Neural cell (in vitro differentiated cells): Measurements from ENCODE around the gene RALGPS1. TPM values are rescaled to one million over a fixed set of nuclear protein-coding genes. Genes with fewer than 3 reads are reported as not detected.

Experiments used
- H2AFZ ChIP-seq: fragments of 200-600, 300-800 bp; sonication (generic), shearing (Covaris generic); 2 replicates; pipeline ENCODE4 v1.6.0; 2014; ENCODE audit warnings: low read depth, mild to moderate bottlenecking, antibody characterized with exemption, low read length, moderate library complexity
- H3F3A ChIP-seq: fragments of 200-600 bp; shearing (Covaris generic); 2 replicates; pipeline ENCODE4 v1.6.1; 2016; ENCODE audit warnings: mild to moderate bottlenecking, moderate library complexity, mixed read lengths, antibody characterized with exemption, low read length; ENCODE audit not compliant: insufficient read depth, poor library complexity, severe bottlenecking
- H3K27ac ChIP-seq: fragments of 200-600, 300-800 bp; sonication (generic), shearing (Covaris generic); 2 replicates; pipeline ENCODE4 v1.5.1; 2014; ENCODE audit warnings: mild to moderate bottlenecking, low read length, moderate library complexity
- H3K27me3 ChIP-seq: fragments of 300-800, 200-600 bp; sonication (generic), shearing (Covaris generic); 2 replicates; pipeline ENCODE4 v1.6.0; 2014; ENCODE audit warnings: mild to moderate bottlenecking, low read depth, low read length, moderate library complexity; ENCODE audit not compliant: insufficient read depth
- H3K36me3 ChIP-seq: fragments of 300-800, 200-600 bp; sonication (generic), shearing (Covaris generic); 2 replicates; pipeline ENCODE4 v1.5.1; 2014; ENCODE audit warnings: mild to moderate bottlenecking, antibody characterized with exemption, low read length, moderate library complexity; ENCODE audit not compliant: insufficient read depth
- H3K4me2 ChIP-seq: fragments of 300-800, 200-600 bp; sonication (generic), shearing (Covaris generic); 2 replicates; pipeline ENCODE4 v1.6.0; 2014; ENCODE audit warnings: mild to moderate bottlenecking, low read length
- H3K4me3 ChIP-seq: fragments of 300-800, 200-600 bp; sonication (generic), shearing (Covaris generic); 2 replicates; pipeline ENCODE4 v1.5.1; 2014; ENCODE audit warnings: mild to moderate bottlenecking, low read length, moderate library complexity
- H3K79me2 ChIP-seq: fragments of 200-600 bp; shearing (Covaris generic); replicated peaks from 2 replicates; pipeline ENCODE4 v1.6.0; 2014; ENCODE audit warnings: mild to moderate bottlenecking, low read length, moderate library complexity; ENCODE audit not compliant: insufficient read depth
- H3K9ac ChIP-seq: fragments of 300-800, 200-600 bp; sonication (generic), shearing (Covaris generic); 2 replicates; pipeline ENCODE4 v1.6.1; 2016; ENCODE audit warnings: mild to moderate bottlenecking, low read length, mixed read lengths
- H3K9me2 ChIP-seq: fragments of 200-600 bp; shearing (Covaris generic); 2 replicates; pipeline ENCODE4 v1.6.1; 2016; ENCODE audit warnings: mild to moderate bottlenecking, low read length, mixed read lengths; ENCODE audit not compliant: insufficient read depth
- H3K9me3 ChIP-seq: fragments of 200-600, 300-800 bp; sonication (generic), shearing (Covaris generic); 2 replicates; pipeline ENCODE4 v1.6.1; 2016; ENCODE audit warnings: mild to moderate bottlenecking, mixed run types, low read length, moderate library complexity, mixed read lengths
- H4K20me1 ChIP-seq: fragments of 200-600 bp; shearing (Covaris generic); 2 replicates; pipeline ENCODE4 v1.6.1; 2016; ENCODE audit warnings: mild to moderate bottlenecking, mixed run types; ENCODE audit not compliant: insufficient read depth
- CTCF ChIP-seq: fragments of 450-650 bp; IDR thresholded peaks from 2 replicates; pipeline ENCODE4 v1.5.1; 2014; ENCODE audit warnings: antibody characterized with exemption, mild to moderate bottlenecking, moderate library complexity; ENCODE audit not compliant: poor library complexity, severe bottlenecking
- EP300 ChIP-seq: fragments of 450-650 bp; conservative IDR thresholded peaks from 2 replicates; pipeline ENCODE4 v1.6.1; 2014; ENCODE audit warnings: antibody characterized with exemption, mild to moderate bottlenecking, moderate library complexity; ENCODE audit not compliant: poor library complexity, severe bottlenecking
- EZH2 ChIP-seq: fragments of 200-600, 300-800 bp; shearing (Covaris generic), sonication (generic); IDR thresholded peaks from 2 replicates; pipeline ENCODE4 v1.6.1; 2014; ENCODE audit warnings: antibody characterized with exemption, low read length, borderline replicate concordance, mild to moderate bottlenecking; ENCODE audit not compliant: insufficient read depth, poor library complexity, severe bottlenecking
- MXI1 ChIP-seq: fragments of 450-650 bp; conservative IDR thresholded peaks from 2 replicates; pipeline ENCODE4 v1.6.1; 2014; ENCODE audit warnings: antibody characterized with exemption, mild to moderate bottlenecking; ENCODE audit not compliant: poor library complexity, severe bottlenecking
- POLR2AphosphoS5 ChIP-seq: IDR thresholded peaks from 2 replicates; pipeline ENCODE4 v1.6.1; 2012
- RAD21 ChIP-seq: fragments of 450-650 bp; conservative IDR thresholded peaks from 2 replicates; pipeline ENCODE4 v1.6.1; 2014; ENCODE audit warnings: antibody characterized with exemption, mild to moderate bottlenecking, moderate library complexity
- REST ChIP-seq: IDR thresholded peaks from 2 replicates; pipeline ENCODE4 v1.6.1; 2012; ENCODE audit warnings: borderline replicate concordance
- SMC3 ChIP-seq: fragments of 450-650 bp; conservative IDR thresholded peaks from 2 replicates; pipeline ENCODE4 v1.6.1; 2014; ENCODE audit warnings: antibody characterized with exemption, mild to moderate bottlenecking, moderate library complexity; ENCODE audit not compliant: poor library complexity
- TAF1 ChIP-seq: IDR thresholded peaks from 2 replicates; pipeline ENCODE4 v1.6.1; 2012; ENCODE audit warnings: low read depth
- polyA plus RNA-seq: library from polyadenylated mRNA; depleted of rRNA; stranded (reverse); fragments of >200 nt; gene quantifications from 2 replicates; pipeline ENCODE4 v1.2.3, GENCODE V29; 2014

The RALGPS1 gene
- polyA plus RNA-seq, 1 donor from 2014 or later = 37.1 TPM

GRCh38 chr9:127102788-127103187 is 188.2 kb downstream of the RALGPS1 start:
- Histone ChIP-seq H2AFZ (no peak overlapping the region), H3K9ac (no peak overlapping the region), H3K4me2 (no peak overlapping the region), H3K79me2 (no peaks in the 10 kb centered on the region), H3K36me3 (no peaks in the 10 kb centered on the region), H3K9me3 (no peaks in the 10 kb centered on the region), H3K4me3 (no peak overlapping the region), H3K27ac (no peak overlapping the region), H3F3A (no peaks in the 10 kb centered on the region), H4K20me1 (no peaks in the 10 kb centered on the region), H3K9me2 (no peaks in the 10 kb centered on the region), H3K27me3 (no peaks in the 10 kb centered on the region)
- TF ChIP-seq EP300 = no peak
- TF ChIP-seq EZH2 = no peak
- no peak for TF ChIP-seq MXI1
- TF ChIP-seq SMC3 = no peak
- TF ChIP-seq REST = no peak

GRCh38 chr9:127104581-127105311 is 190.2 kb downstream of the RALGPS1 start:
- H3K9me3 ChIP-seq = no peaks in the 10 kb centered on the region
- H3K27ac ChIP-seq = no peak overlapping the region
- no peaks in the 10 kb centered on the region for H3K36me3 ChIP-seq
- H3K4me2 ChIP-seq = no peak overlapping the region
- H3K4me3 ChIP-seq = no peak overlapping the region
- no peak overlapping the region for H2AFZ ChIP-seq
- TF ChIP-seq CTCF (no peak), REST (no peak), POLR2AphosphoS5 (no peak), MXI1 (no peak), SMC3 (no peak), RAD21 (no peak), TAF1 (no peak), EZH2 (no peak), EP300 (no peak)
- H3K79me2 ChIP-seq = no peaks in the 10 kb centered on the region
- no peaks in the 10 kb centered on the region for H3F3A ChIP-seq
- no peaks in the 10 kb centered on the region for H4K20me1 ChIP-seq
- no peaks in the 10 kb centered on the region for H3K27me3 ChIP-seq
- no peaks in the 10 kb centered on the region for H3K9me2 ChIP-seq
- H3K9ac ChIP-seq = no peak overlapping the region
